OCI-LY3 (cell line): ENCODE results near the gene NWD2.

Source experiments
- H2AFZ ChIP-seq: fragments of 200-600, 300-600 bp; shearing (Covaris generic); 2 replicates; pipeline ENCODE4 v1.6.0; 2014; ENCODE audit warnings: antibody characterized with exemption, low read depth, low read length
- H3K27ac ChIP-seq: fragments of 200-600, 300-600 bp; sonication (generic); 2 replicates; pipeline ENCODE4 v1.5.1; 2014; ENCODE audit warnings: mild to moderate bottlenecking, low read length, moderate library complexity, mixed read lengths
- H3K27me3 ChIP-seq: fragments of 200-600, 300-600 bp; sonication (generic); 2 replicates; pipeline ENCODE4 v1.6.1; 2014; ENCODE audit warnings: low read depth, low read length, mixed read lengths
- H3K36me3 ChIP-seq: fragments of 200-600, 300-600 bp; sonication (generic); replicated peaks from 2 replicates; pipeline ENCODE3; 2014; ENCODE audit warnings: low read depth, low read length, mixed read lengths
- H3K4me1 ChIP-seq: fragments of 300-600, 200-600 bp; sonication (generic); 2 replicates; pipeline ENCODE4 v1.6.1; 2014; ENCODE audit warnings: low read length, mixed read lengths
- H3K4me2 ChIP-seq: fragments of 200-600, 300-600 bp; sonication (generic); 2 replicates; pipeline ENCODE4 v1.6.1; 2014; ENCODE audit warnings: low read length, mixed read lengths
- H3K4me3 ChIP-seq: fragments of 300-600, 200-600 bp; sonication (generic); 2 replicates; pipeline ENCODE4 v1.5.1; 2014; ENCODE audit warnings: antibody characterized with exemption, mild to moderate bottlenecking, low read length, moderate library complexity
- H3K79me2 ChIP-seq: fragments of 300-600, 200-600 bp; shearing (Covaris generic); 2 replicates; pipeline ENCODE4 v1.6.1; 2014; ENCODE audit warnings: mild to moderate bottlenecking, low read length, mixed read lengths
- H3K9ac ChIP-seq: fragments of 300-600, 200-600 bp; shearing (Covaris generic); 2 replicates; pipeline ENCODE4 v1.6.0; 2014; ENCODE audit warnings: mild to moderate bottlenecking, low read length, moderate library complexity
- H3K9me3 ChIP-seq: fragments of 200-600, 300-600 bp; shearing (Covaris generic); 2 replicates; pipeline ENCODE4 v1.6.1; 2014; ENCODE audit warnings: low read length, mixed read lengths; ENCODE audit not compliant: insufficient read depth
- H4K20me1 ChIP-seq: fragments of 200-600, 300-600 bp; sonication (generic); 2 replicates; pipeline ENCODE4 v1.6.1; 2016; ENCODE audit warnings: low read length, mixed read lengths; ENCODE audit not compliant: insufficient read depth
- CTCF ChIP-seq: fragments of 200-600, 300-600 bp; sonication (generic); IDR thresholded peaks from 2 replicates; pipeline ENCODE4 v1.5.1; 2014; ENCODE audit warnings: antibody characterized with exemption, low read length, low read depth
- EZH2phosphoT487 ChIP-seq: fragments of 200-600 bp; shearing (Covaris generic); IDR thresholded peaks from 2 replicates; pipeline ENCODE4 v1.6.1; 2018; ENCODE audit warnings: antibody characterized with exemption, mixed run types, low read depth

The NWD2 gene

GRCh38 chr4:37225778-37226177 lies 18.8 kb upstream of the NWD2 start:
- no peak overlapping the region for H3K9ac ChIP-seq
- H3K4me1 ChIP-seq, result no peaks in the 10 kb centered on the region; the same call in 1 of the 2 replicates
- H2AFZ ChIP-seq, result no peak overlapping the region; the same call in 1 of the 2 replicates
- H3K27ac ChIP-seq, result no peak overlapping the region
- no peak overlapping the region for H3K4me2 ChIP-seq
- H3K4me3 ChIP-seq, result no peak overlapping the region
- H3K36me3 ChIP-seq, result no peaks in the 10 kb centered on the region
- no peaks in the 10 kb centered on the region for H3K79me2 ChIP-seq
- TF ChIP-seq EZH2phosphoT487, result no peak
- TF ChIP-seq CTCF, result no peak
- H3K9me3 ChIP-seq, result no peaks in the 10 kb centered on the region
- no peaks in the 10 kb centered on the region for H4K20me1 ChIP-seq
- no peaks in the 10 kb centered on the region for H3K27me3 ChIP-seq

GRCh38 chr4:37232315-37232714 lies 12.2 kb upstream of the NWD2 start:
- no peaks in the 10 kb centered on the region for H3K9me3 ChIP-seq
- no peak overlapping the region for H3K27ac ChIP-seq
- no peaks in the 10 kb centered on the region for H3K27me3 ChIP-seq
- no peak overlapping the region for H2AFZ ChIP-seq
- TF ChIP-seq CTCF (no peak), EZH2phosphoT487 (no peak)
- no peak overlapping the region for H3K9ac ChIP-seq
- no peak overlapping the region for H3K4me2 ChIP-seq
- no peak overlapping the region for H3K4me3 ChIP-seq
- peaks cover 5% of the 10 kb centered on the region for H3K36me3 ChIP-seq
- peaks cover 12% of the 10 kb centered on the region for H3K4me1 ChIP-seq
- no peaks in the 10 kb centered on the region for H3K79me2 ChIP-seq
- no peaks in the 10 kb centered on the region for H4K20me1 ChIP-seq

GRCh38 chr4:37236165-37236564 lies 8.4 kb upstream of the NWD2 start:
- Histone ChIP-seq H3K79me2 (no peaks in the 10 kb centered on the region), H3K9me3 (no peaks in the 10 kb centered on the region), H3K4me2 (no peak overlapping the region), H2AFZ (no peak overlapping the region), H3K4me1 (peaks cover 32% of the 10 kb centered on the region), H4K20me1 (peaks cover 4% of the 10 kb centered on the region; the same call in 1 of the 2 replicates), H3K27me3 (no peaks in the 10 kb centered on the region), H3K36me3 (peaks cover 5% of the 10 kb centered on the region), H3K4me3 (no peak overlapping the region), H3K9ac (no peak overlapping the region), H3K27ac (no peak overlapping the region)
- TF ChIP-seq CTCF, result no peak
- TF ChIP-seq EZH2phosphoT487, result no peak

- peaks cover 4% of the 10 kb centered on the region; the same call in 1 of the 2 replicates for H4K20me1 ChIP-seq
- H3K9ac ChIP-seq, result no peak overlapping the region
- H3K4me1 ChIP-seq, result peaks cover 45% of the 10 kb centered on the region
- TF ChIP-seq EZH2phosphoT487, result peak; percentile 66; the same call in 1 of the 2 replicates
- no peak for TF ChIP-seq CTCF
- no peaks in the 10 kb centered on the region for H3K9me3 ChIP-seq
- H3K4me2 ChIP-seq, result peak overlapping the region; percentile 51
- H3K79me2 ChIP-seq, result no peaks in the 10 kb centered on the region
- H3K36me3 ChIP-seq, result peaks cover 4% of the 10 kb centered on the region
- H3K27ac ChIP-seq, result no peak overlapping the region
- H3K27me3 ChIP-seq, result no peaks in the 10 kb centered on the region
- no peak overlapping the region for H3K4me3 ChIP-seq
- H2AFZ ChIP-seq, result no peak overlapping the region
Observed at GRCh38 chr4:37241647-37242046, 2.9 kb upstream of the NWD2 start.
